Muscle of leg (tissue), 11 donors: ENCODE results near the gene MRTFA. TPM values are rescaled to one million over a fixed set of nuclear protein-coding genes. Genes with fewer than 3 reads are reported as not detected.

Source experiments
- DNase-seq: peaks from one replicate; pipeline ENCODE4 v3.0.0; 2013
- H3K27ac ChIP-seq: one replicate; pipeline ENCODE4 v1.5.1; 2013; ENCODE audit warnings: mild to moderate bottlenecking, low read length, control low read depth
- H3K27me3 ChIP-seq: one replicate; pipeline ENCODE4 v1.6.1; 2013; ENCODE audit warnings: low read length; ENCODE audit not compliant: control insufficient read depth, insufficient read depth
- H3K36me3 ChIP-seq: one replicate; pipeline ENCODE4 v1.6.1; 2013; ENCODE audit warnings: low read length; ENCODE audit not compliant: control insufficient read depth, insufficient read depth
- H3K4me1 ChIP-seq: one replicate; pipeline ENCODE4 v1.6.1; 2013; ENCODE audit warnings: low read length; ENCODE audit not compliant: control insufficient read depth, insufficient read depth
- H3K4me3 ChIP-seq: one replicate; pipeline ENCODE4 v1.5.1; 2013; ENCODE audit warnings: low read length, control low read depth
- H3K9me3 ChIP-seq: replicated peaks from 2 replicates; pipeline ENCODE4 v1.6.1; 2013; ENCODE audit warnings: low read depth, low read length; ENCODE audit not compliant: control insufficient read depth
- WGBS: methylation state at CpG from one replicate; pipeline ENCODE4 v1.1.5; 2013; ENCODE audit warnings: missing lambda C conversion rate; ENCODE audit not compliant: insufficient coverage; 5-methylcytosine and 5-hydroxymethylcytosine counted together
- polyA plus RNA-seq, 8 donors: library from polyadenylated mRNA; unstranded; fragments of 120-200 nt; gene quantifications; one replicate each; pipeline versions ENCODE4 v1.2.1 to v1.2.3, GENCODE V29; 2013; ENCODE audit warnings: inconsistent platforms in 1 of 8, low replicate concordance in 1 of 8; ENCODE audit not compliant: insufficient read length in 8 of 8, insufficient read depth in 1 of 8
- total RNA-seq: library from RNA; stranded (reverse); fragments of 120-200 nt; gene quantifications from one replicate; pipeline ENCODE4 v1.2.4, GENCODE V29; 2013

Gene MRTFA
- total and polyA plus RNA-seq, 9 donors = 19.0 to 35.7 (median 29.5) TPM

DNA sequence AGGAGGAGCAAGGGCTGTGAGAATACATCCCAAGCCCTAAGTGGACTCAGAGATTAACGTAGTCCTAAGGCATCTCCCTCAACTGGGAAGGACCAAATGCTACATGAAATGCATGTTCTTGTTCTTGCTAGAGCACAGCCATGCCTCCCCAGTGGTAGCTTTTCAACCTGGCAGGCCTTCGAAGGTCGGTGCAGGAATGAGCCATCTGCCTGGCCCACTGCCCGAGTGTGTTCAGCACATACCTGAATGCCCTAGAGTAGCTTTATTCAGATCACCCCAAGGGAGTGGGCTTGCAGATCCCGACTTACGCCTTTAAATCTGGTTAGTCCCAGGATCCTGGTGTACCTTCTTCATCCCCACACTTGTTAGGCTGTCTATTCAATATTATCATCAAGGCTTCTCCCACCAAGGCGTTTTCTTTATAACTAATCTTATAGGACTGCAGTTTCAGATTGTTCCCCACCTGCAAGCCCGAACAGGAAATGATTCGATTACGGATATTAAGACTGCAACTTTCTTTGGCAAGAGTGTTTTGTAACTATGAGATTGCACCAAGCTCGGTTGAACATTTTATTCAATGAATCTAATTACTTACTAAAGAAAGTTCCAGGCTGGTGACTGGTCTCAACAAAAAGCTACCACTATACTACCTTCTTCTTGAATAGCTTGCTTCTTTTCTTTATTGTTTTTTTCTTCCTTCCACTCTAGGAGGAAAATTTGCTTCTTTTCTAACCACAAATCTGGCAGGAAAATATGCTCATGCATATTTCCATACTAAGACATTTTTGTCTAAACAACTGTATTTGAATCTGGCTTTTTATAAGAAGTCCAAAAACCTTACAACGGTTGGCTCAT lies 150.5 kb downstream of the MRTFA start:
- Histone ChIP-seq H3K4me1 (peaks cover 21% of the 10 kb centered on the region), H3K36me3 (no peaks in the 10 kb centered on the region), H3K27me3 (no peaks in the 10 kb centered on the region), H3K27ac (peak overlapping the region; percentile 85), H3K4me3 (no peak overlapping the region), H3K9me3 (no peaks in the 10 kb centered on the region)
- WGBS = 48% methylated on average over 6 of the region's 12 CpGs
- DNase-seq = peak; percentile 70

- H3K9me3 ChIP-seq = no peaks in the 10 kb centered on the region
- no CpG with 5 or more reads among the region's 7 CpGs for WGBS
- peaks cover 19% of the 10 kb centered on the region for H3K4me1 ChIP-seq
- no peaks in the 10 kb centered on the region for H3K36me3 ChIP-seq
- no peak overlapping the region for H3K4me3 ChIP-seq
- H3K27me3 ChIP-seq = no peaks in the 10 kb centered on the region
- DNase-seq = peak; percentile 79
- H3K27ac ChIP-seq = peak overlapping the region; percentile 85
Observed at GRCh38 chr22:40484906-40485669, 151.4 kb downstream of the MRTFA start.

DNA sequence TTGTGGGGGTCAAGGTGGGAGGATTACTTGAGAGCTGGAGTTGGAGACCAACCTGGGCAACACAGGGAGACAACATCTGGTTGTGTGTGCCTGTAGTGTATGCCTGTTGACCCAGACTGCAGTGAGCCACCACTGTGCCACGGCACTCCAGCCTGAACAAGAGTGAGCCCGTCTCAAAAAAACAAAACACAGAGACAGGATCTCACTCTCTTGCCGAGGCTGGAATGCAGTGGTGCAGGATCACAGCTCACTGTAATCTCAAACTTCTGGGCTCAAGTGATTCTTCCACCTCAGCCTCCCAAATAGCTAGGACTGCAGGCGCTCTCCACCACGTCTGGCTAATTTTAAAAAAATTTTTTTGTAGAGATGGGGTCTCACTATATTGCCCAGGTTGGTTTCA lies 153.6 kb downstream of the MRTFA start:
- Histone ChIP-seq H3K27me3 (no peaks in the 10 kb centered on the region), H3K36me3 (no peaks in the 10 kb centered on the region), H3K4me1 (peaks cover 19% of the 10 kb centered on the region), H3K27ac (no peak overlapping the region), H3K4me3 (no peak overlapping the region), H3K9me3 (no peaks in the 10 kb centered on the region)
- DNase-seq = no peak
- WGBS = 80% methylated on average over 2 of the region's 5 CpGs

GRCh38 chr22:40482391-40482790 lies 154.1 kb downstream of the MRTFA start:
- Histone ChIP-seq H3K36me3 (no peaks in the 10 kb centered on the region), H3K4me1 (peaks cover 19% of the 10 kb centered on the region)
- no peak for DNase-seq

GRCh38 chr22:40480996-40481395 lies 155.5 kb downstream of the MRTFA start:
- DNase-seq = no peak
- Histone ChIP-seq H3K27me3 (no peaks in the 10 kb centered on the region), H3K9me3 (no peaks in the 10 kb centered on the region), H3K4me3 (no peak overlapping the region), H3K27ac (no peak overlapping the region), H3K36me3 (no peaks in the 10 kb centered on the region), H3K4me1 (peaks cover 11% of the 10 kb centered on the region)
- no CpG with 5 or more reads among the region's 5 CpGs for WGBS

More at GRCh38 chr22:40482391-40482790, 154.1 kb downstream of the MRTFA start:
- no peaks in the 10 kb centered on the region for H3K27me3 ChIP-seq
- H3K9me3 ChIP-seq = no peaks in the 10 kb centered on the region
- no peak overlapping the region for H3K27ac ChIP-seq
- no peak overlapping the region for H3K4me3 ChIP-seq

- Histone ChIP-seq H3K9me3 (no peaks in the 10 kb centered on the region), H3K4me3 (no peak overlapping the region), H3K4me1 (peaks cover 2% of the 10 kb centered on the region), H3K27ac (no peak overlapping the region), H3K27me3 (no peaks in the 10 kb centered on the region), H3K36me3 (no peaks in the 10 kb centered on the region)
- WGBS = no CpG with 5 or more reads among the region's 2 CpGs
- DNase-seq = no peak
Observed at GRCh38 chr22:40479887-40480538, 156.5 kb downstream of the MRTFA start.

- WGBS = 93% methylated on average over 3 of the region's 6 CpGs
- DNase-seq = no peak
- H3K4me3 ChIP-seq = no peak overlapping the region
- H3K27ac ChIP-seq = no peak overlapping the region
- H3K9me3 ChIP-seq = no peaks in the 10 kb centered on the region
- H3K27me3 ChIP-seq = no peaks in the 10 kb centered on the region
- no peaks in the 10 kb centered on the region for H3K36me3 ChIP-seq
- H3K4me1 ChIP-seq = no peaks in the 10 kb centered on the region
Observed at GRCh38 chr22:40479126-40479800, 157.3 kb downstream of the MRTFA start.

DNA sequence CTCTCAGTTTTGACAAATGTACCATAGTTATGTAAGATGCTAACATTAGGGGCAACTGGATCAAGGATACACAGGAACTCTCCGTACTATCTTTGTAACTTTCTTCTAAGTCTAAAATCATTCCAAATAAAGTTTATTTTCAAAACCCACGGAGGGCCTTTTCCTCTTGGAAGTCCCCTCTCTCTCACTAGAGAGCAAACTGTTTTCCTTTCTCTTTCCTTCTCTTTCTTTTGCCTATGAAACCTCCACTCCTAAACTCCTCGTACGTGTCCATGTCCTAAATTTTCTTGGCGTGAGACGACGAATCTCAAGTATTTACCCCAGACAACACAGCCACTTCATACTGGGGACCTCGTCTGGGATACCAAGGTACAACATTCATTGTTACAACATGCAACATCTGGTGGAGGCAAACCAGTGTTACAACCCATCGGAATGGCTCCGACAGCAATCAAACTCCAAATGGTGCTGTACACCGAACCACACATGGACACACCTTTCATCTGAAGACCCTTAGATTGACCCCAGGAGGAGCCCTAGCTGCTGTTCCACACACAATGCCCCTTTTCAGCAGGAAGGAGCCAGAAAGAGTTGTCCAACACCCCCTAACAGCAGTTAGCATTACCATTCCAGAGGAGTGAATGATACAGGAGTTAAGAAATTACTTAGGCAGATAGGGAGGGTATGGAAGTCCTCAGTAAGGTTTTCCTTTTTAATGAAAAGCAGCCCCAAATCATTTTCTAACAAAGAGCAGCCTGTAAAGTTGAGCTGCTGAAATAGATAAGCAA lies 158.0 kb downstream of the MRTFA start:
- Histone ChIP-seq H3K27me3 (no peaks in the 10 kb centered on the region), H3K9me3 (no peaks in the 10 kb centered on the region), H3K36me3 (no peaks in the 10 kb centered on the region), H3K27ac (no peak overlapping the region), H3K4me1 (no peaks in the 10 kb centered on the region), H3K4me3 (no peak overlapping the region)
- 78% methylated on average over 9 of the region's 11 CpGs for WGBS
- DNase-seq = no peak

GRCh38 chr22:40477683-40478337 lies 158.7 kb downstream of the MRTFA start:
- WGBS = 67% methylated on average over 1 of the region's 5 CpGs

More at GRCh38 chr22:40477683-40478337, 158.7 kb downstream of the MRTFA start:
- Histone ChIP-seq H3K9me3 (no peaks in the 10 kb centered on the region), H3K4me3 (no peak overlapping the region), H3K27me3 (no peaks in the 10 kb centered on the region), H3K36me3 (no peaks in the 10 kb centered on the region), H3K4me1 (no peaks in the 10 kb centered on the region), H3K27ac (no peak overlapping the region)
- no peak for DNase-seq
